A673 (cell line): ENCODE data around the gene ST6GALNAC2.

Source experiments
- CTCF ChIP-seq: fragments of 300-800, 200-600 bp; sonication (generic); conservative IDR thresholded peaks from 2 replicates; pipeline ENCODE4 v1.5.1; 2017; ENCODE audit warnings: low read depth, mild to moderate bottlenecking, antibody characterized with exemption, low read length, moderate library complexity, mixed read lengths
- EZH2 ChIP-seq: fragments of 200-600 bp; sonication (generic); IDR thresholded peaks from 2 replicates; pipeline ENCODE4 v1.6.1; 2017; ENCODE audit warnings: borderline replicate concordance, low read depth, mild to moderate bottlenecking, mixed read lengths, antibody characterized with exemption, low read length; ENCODE audit not compliant: poor library complexity, severe bottlenecking

GRCh38 chr17:76626442-76626841 lies 40.8 kb upstream of the ST6GALNAC2 start:
- TF ChIP-seq CTCF (no peak), EZH2 (no peak)
